ENCODE data around the gene GPR158.
"Not testable (repeated sequence)": the region's sequence is repeated elsewhere in the genome, so short reads cannot be mapped to it uniquely, and the experiment has no call there.

GPR158 gene

DNA sequence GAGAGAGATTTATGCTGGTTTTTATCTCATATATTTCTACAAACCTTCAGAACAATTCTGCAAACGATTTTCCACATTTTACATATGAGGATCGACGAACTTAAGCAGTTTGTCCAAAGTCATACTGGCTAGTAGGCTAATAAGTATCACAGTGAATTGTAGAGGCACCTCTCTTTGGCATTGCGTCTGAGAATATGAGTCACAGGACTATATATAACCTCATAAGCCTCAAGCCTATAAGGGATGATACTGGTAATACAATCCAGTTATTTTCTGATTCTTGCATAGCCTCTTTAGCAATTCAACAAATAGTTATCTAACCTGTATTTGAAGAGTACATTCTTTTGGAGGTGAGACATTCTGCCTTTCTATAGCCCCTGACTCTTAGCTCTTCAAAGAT is 129.8 kb downstream of the GPR158 start:
- DNase-seq (ENCODE audit: low read depth, low spot score): no peak

DNA sequence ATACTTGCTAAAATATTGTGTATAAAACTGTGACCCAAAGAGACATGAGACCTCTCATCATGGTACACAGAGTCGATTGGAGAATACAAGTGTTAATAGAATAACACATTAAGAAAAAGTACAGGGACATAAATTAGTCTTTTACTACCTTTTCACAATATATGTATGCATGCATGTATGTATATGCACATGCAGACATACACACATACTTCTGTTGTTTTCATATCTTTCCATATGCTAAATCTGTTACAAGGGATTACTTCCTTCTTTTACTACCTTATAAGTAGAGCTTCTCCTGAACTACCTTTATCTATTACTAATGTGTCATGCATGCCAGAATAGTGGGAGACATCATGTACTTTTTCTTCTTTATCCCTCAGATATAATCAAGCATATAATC is 131.6 kb downstream of the GPR158 start:
- no peak for DNase-seq (ENCODE audit: low read depth, low spot score)

DNA sequence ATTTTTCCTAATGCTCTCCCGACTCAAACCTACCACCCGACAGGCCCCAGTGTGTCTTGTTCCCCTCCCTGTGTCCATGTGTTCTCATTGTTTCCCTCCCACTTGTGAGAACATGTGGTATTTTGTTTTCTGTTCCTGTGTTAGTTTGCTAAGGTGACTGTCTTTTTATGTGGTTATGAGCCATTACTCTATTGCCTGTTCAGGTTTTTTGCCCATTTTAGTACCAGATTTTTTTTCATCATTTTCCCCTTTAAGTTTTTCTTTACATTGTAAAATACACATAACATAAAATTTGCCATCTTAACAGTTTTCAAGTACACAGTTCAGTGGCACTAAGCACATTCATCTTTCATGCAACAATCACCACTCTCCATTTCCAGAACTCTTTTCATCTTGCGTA is 133.5 kb downstream of the GPR158 start:
- DNase-seq (ENCODE audit: low read depth, low spot score): no peak

DNA sequence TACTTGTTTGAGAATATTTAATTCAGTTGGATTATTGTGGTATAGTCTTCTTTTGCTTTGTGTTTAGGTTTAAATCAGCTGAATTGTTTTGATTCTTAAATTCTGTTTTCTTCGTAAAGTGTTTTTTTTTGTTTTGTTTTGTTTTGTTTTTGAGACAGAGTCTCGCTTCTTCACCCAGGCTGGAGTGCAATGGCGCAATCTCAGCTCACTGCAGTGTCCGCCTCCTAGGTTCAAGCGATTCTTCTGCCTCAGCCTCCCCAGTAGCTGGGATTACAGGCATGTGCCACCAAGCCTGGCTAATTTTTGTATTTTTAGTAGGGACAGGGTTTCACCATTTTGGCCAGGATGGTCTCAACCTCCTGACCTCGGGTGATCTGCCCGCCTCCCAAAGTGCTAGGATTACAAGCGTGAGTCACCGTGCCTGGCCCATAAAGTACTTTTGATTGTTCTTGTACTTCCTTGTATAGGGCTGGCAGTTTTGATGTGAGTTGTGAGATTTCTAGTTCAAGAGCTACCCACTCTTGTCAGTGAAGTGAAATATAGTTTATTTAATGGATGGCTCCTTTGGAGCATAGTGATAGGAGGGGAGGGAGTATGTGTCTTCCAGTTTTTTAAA is 142.9 kb downstream of the GPR158 start:
- DNase-seq (ENCODE audit: low read depth, low spot score): not testable (repeated sequence)

DNA sequence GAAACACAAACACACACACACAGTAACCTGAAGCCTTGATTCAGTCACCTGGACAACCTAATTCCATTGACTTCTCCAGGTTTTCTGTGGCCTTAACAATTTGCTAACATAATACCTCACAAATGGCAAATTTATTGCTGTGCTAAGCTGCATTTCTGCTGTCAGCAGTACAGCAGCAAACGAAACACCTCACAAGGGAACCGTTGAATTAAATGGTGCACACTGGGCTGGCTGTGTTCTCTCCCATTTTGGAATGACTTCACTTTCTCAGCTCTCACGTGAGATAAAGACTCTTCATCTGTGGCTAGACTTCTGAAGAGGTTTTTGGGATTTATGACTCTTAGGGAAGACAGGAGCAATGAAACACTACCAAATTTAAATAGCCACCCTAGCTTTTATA is 152.5 kb downstream of the GPR158 start:
- no peak for DNase-seq (ENCODE audit: low read depth, low spot score)

DNA sequence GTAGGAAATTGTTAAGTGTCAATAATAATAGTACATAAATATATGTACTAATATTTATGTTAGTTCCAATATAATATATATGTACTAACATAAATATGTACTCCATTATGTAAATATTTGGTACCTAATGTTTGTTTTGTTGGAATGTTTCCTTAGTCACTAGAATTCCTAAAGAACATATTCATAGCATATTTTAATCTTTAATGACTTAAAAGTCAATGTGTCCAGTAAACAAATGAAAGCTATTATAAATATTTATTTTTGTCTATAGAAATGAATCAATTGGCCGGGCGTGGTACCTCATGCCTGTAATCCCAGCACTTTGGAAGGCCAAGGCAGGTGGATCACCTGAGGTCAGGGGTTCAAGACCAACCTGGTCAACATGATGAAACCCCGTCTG is 153.6 kb downstream of the GPR158 start:
- DNase-seq (ENCODE audit: low read depth, low spot score): no peak

DNA sequence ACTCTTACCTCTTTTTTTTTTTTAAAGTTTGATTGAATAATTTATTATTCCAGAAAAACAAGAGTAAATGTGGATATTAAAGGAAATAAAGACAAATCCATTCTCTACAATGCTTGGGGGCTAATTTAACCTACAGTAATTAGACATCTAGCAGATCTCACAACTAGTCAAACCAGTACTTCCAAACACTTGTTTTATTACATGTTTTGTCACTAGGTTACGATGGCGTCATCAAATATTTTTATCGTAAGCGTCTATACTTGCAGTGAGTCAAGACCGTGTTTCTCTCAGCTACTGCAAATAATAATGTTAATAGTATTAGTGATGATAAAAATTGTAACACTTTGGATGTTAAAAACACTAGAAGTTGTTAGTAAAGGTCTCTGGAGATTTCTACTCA is 154.8 kb downstream of the GPR158 start:
- DNase-seq (ENCODE audit: low read depth, low spot score): not testable (repeated sequence)

DNA sequence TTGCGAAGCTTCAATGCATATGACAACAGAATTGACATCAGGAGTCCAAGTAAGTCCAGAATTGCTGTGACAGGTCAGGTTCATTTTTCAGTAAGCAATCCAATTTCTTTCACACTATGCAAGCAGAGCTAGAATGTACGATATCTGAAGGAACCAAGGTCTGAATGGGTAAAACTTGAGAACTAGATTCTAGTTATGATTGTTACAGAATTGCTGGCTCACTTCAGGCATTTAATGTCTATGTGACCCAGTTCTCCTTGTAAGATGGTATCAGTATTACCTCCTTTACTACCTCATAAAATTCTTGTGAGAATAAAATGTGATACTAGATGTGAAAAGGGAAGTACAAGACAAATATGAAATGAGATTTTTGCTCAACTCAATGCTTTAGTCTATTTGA is 159.6 kb downstream of the GPR158 start:
- no peak for DNase-seq (ENCODE audit: low read depth, low spot score)

DNA sequence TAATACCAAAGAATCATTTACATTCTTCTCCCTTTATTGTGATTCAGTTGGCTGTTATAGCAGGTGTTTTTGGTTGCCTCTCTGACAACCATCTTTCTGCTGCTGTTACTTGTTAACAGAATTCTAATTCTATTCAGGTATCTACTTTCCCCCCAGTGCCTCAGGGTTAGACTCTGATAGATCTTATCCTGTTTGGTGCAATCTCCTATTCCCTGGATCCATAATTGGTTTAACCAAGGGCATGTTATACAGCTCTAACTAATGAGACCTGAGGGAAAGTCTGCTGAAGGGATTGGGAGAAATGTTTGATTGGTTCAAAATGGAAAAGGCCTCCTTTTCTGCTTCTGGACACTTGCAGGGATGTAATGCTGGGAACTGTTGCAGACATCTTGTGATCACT is 161.5 kb downstream of the GPR158 start:
- no peak for DNase-seq (ENCODE audit: low read depth, low spot score)

DNA sequence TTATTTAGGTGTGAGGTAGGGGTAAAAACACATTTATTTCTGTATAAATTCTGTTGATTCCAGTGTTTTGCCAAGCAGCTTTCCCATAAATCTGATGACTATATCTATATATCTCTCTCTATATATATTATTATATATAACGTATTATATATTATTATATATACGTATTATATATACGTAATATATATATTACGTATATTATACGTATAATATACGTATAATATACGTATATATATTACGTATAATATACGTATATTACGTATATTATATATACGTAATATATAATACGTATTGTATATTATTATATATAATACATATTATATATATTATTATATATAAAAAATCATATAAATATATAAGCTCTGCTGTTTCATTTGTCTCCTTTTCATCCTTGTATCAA is 163.5 kb downstream of the GPR158 start:
- DNase-seq (ENCODE audit: low read depth, low spot score): no peak

DNA sequence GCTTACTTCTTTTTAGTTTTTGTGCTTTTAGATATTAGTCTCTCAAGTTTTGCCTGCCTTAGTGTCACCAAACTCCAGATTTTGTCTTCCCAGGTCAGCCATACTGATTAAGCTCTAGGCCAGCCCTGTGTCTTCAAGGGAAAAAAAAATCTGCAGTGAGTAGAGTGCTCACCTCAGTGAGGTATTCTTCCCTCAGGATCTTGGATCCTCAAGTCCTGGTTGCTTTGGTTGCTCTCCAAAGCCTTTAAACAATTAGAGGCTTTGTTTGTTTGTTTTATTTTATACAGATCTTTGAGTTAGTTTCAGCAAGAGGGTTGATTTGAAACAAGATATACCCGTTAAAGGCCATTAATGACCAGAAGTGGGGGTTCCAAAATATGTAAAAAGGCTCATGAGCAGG is 165.2 kb downstream of the GPR158 start:
- DNase-seq (ENCODE audit: low read depth, low spot score): no peak

DNA sequence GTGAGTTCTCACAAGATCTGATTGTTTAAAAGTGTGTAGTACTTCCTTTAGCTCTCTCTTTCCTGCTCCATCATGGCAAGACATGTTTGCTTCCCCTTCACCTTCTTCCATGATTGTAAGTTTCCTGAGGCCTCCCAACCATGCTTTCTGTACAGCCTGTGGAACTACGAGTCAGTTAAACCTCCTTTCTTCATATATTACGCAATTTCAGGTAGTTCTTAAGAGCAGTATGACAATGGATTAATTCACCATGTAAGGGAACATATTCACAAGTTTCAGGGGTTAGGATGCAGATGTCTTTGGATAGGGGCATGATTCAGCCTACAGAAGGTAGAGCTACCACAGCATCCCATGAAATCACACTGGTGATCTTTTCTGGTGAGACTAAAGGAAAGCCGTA is 174.7 kb downstream of the GPR158 start:
- no peak for DNase-seq (ENCODE audit: low read depth, low spot score)

DNA sequence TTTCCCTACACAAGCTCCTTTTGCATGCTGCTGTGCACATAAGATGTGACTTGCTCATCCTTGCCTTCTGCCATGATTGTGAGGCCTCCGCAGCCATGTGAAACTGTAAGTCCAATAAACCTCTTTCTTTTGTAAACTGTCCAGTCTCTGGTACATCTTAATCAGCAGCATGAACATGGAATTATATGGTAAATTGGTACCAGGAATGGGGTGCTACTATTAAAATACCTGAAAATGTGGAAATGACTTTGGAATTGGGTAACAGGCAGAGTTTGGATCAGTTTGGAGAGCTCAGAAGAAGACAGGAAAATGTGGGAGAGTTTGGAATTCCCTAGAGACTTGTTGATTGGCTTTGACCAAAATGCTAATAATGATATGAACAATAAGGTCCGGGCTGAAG is 181.8 kb downstream of the GPR158 start:
- DNase-seq (ENCODE audit: low read depth, low spot score): no peak

DNA sequence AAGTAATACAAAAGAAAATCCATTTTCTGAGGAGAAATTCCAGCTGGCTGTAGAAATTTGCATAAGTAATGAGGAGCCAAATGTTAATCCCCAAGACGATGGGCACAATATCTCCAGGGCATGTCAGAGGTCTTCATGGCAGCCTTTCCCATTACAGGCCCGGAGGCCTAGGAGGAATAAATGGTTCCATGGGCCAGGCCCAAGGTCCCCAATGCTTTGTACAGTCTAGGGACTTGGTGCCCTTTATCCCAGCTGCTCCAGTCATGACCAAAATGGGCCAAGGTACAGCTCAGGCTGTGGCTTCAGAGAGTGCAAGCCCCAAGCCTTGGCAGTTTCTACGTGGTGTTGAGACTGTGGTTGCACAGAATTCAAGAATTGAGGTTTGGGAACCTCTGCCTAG is 182.5 kb downstream of the GPR158 start:
- DNase-seq (ENCODE audit: low read depth, low spot score): no peak

DNA sequence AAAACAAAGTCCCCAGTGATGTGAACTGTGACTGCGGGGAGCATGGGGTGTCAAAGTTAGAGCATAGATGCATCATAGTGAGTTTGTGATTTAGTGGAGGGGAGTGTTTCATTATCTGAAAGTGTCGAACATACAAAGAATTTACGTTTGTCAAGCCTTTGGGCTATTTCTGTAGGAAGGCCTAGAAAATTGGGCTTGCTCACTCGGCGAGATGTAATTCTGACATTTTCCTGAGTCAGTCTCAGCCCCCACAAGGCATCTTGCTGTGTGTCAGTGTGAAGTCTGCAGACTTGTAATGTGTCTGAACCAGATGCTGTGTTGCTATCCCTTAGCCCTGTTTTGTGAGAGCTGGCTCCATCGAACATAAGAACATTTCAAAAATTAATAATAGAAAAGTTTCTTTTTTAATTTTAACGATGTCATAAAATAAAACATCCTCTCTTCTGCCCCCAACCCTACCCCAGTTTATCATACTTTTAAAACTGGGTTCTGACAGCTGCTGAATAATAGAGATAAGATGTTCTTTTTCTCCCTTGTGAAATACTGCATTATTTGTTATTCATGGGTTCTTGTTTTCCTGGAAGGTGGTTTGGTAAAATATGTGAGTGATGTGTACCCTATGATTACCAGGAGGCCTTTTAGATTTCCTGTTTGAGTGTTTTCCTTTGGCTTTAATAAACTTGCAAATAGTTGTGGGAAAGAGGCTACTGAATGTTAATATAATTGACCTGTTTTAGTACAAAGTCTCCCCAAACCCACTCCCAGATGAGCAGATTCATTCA is 207.4 kb downstream of the GPR158 start:
- DNase-seq (ENCODE audit: low read depth, low spot score): no peak

DNA sequence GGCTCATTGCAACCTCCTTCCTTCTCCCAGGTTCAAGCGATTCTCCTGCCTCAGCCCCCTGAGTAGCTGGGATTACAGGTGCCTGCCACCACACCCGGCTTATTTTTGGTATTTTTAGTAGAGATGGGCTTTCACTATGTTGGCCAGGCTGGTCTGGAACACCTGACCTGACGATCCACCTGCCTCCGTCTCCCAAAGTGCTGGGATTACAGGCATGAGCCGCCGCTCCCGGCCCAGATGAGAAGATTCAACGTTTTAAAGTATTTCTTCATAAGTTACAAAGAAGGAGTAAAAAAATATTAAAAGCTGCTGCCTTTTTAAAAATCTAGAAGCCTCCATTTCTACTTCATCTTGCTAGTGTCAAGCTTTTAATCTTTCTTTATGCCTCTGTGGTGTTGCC is 208.1 kb downstream of the GPR158 start:
- not testable (repeated sequence) for DNase-seq (ENCODE audit: low read depth, low spot score)

DNA sequence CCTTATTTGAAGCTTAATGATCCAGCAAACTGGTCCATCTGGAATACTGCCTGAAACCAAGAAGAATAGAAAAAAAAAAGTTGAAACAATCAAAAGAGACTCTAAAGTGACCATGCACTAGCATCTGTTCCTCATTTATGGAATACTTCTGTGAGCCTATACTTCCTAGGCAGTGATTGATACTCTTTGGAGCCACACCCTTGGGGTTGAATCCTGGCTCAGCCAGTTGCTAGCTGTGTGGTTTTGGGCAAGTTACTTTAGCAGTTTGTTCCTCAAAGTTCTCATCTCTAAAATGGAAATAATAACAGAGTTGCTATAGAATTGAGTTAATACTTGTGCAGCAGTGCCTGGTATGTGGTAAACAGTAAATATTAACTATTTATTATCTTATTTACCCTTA is 208.9 kb downstream of the GPR158 start:
- no peak for DNase-seq (ENCODE audit: low read depth, low spot score)

DNA sequence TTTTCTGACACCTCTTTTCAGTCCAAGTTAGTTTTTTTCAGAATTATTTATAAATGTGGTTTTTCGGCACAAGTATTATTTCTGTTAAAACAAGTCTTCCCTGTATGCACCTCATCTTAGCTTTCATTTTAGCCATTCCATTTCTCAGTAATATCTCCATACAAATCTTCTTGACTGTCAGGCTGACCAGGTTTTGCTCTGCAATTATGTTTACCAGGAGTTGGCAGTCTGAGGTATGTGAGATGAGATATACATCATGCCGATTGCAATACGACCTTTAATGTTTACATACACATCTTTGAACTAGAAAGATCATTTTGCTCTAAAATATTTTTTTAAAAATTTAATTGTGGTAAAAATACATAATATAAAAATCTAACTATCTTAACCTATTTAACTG is 209.8 kb downstream of the GPR158 start:
- DNase-seq (ENCODE audit: low read depth, low spot score): no peak

DNA sequence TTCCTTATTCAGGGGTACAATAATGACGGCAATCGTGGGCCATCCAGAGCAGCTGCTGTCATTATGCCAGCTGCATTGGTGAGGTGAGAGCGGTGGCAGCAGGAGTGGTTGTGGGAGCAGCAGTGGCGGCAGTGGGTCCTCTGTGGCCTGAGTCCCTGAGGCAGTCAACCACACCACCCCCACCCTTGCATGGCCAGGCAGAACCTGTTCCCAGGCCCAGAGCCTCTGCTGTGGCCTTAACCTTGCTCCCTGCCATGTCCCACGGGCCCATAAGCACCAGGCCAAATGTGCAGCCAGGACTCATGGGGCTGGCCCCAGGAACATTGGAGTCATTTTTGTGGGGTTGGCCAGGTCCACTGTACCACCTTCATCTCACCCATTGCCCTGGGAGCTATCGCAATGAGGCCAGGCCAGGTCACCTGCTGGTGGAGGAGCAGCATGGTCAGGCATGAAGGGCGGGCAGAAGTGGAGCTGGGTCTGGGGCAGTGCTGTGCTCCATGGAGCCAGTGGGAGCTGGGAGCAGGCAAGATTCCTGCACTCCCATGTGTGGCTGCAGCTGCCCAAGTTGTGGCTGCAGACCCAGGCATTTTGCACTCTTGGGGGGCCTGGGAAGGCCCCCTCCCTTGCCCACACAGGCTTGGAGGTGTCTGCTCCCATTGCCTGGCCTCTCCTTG is 213.5 kb downstream of the GPR158 start:
- DNase-seq (ENCODE audit: low read depth, low spot score): no peak

DNA sequence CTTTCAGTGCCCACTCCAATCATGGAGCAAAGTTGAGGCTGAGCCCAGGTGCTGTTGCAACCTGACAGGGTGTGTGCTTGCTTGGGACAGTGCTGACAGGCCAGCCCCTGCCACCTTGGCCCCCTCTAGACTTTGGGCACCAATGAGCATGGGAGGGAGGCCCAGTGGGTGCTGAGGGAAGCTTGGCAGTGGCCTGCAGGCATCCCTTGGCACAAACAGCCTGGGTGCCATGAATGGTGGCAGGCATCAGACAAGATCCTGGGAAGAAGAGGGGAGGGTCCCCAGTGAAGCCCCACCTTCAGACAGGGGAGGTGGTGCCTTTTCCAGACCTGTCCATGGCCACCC is 214.0 kb downstream of the GPR158 start:
- DNase-seq (ENCODE audit: low read depth, low spot score): no peak

DNA sequence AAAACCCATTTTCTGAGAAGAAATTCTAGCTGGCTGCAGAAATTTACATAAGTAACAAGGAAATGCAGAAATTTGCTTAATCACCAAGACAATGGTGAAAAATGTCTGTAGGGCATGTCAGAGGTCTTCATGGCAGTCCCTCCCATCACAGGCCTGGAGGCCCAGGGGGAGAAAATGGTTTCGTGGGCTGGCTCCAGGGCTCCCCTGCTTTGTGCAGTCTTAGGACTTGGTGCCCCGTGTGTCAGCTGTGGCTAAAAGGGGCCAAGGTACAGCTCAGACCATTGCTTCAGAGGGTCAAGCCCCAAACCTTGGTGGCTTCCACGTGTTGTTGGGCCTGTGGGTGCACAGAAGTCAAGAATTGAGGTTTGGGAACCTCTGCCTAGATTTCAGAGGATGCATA is 215.9 kb downstream of the GPR158 start:
- DNase-seq (ENCODE audit: low read depth, low spot score): no peak

DNA sequence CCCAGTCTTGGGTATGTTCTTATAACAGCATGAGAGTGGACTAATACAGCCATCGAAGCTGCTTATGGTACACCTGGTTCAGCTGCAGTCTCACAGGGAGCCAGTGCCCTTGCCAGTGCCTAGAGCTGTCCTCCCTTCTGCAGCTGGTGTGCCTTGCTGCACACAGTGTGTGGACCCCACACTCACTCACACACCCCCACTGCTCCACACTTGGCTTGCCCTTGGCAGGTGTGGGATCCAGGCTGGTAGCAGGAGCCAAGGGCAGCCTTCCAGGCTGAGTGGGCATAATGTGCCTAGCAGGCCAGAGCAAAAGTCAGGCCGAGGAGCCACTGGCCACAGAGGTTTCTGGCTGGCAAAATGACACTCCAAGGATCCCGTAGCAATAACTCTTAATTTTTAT is 217.3 kb downstream of the GPR158 start:
- DNase-seq (ENCODE audit: low read depth, low spot score): no peak

DNA sequence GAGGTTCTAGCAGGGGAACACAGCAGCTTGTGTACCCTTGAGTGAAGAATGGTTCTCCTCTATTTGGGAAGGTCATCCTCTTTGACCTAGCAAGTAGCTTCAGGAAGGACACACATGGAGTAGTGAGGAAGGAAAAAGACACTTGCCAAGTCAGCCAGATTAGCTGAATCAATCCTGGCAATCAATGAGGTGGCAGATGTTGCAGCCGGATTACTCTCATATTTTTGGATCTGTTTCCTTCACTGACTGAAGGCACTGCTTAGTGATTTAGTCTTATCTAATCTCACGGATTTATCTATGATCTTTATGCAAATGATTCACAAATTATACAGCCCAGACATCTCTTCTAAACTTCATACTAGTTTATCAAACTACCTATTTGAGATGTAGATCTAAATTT is 218.8 kb downstream of the GPR158 start:
- no peak for DNase-seq (ENCODE audit: low read depth, low spot score)
